Adrenal gland (tissue), 12 donors: Measurements from ENCODE around the gene PTGER3. TPM values are rescaled to one million over a fixed set of nuclear protein-coding genes. Genes with fewer than 3 reads are reported as not detected.

Experiments
- DNase-seq, 7 donors: peaks; one replicate each; pipeline ENCODE4 v3.0.0-alpha.2; 2019 to 2020
- H3K27ac ChIP-seq, 5 donors: fragments of 200-600 bp; sonication (generic) in 4 of 5; 1 replicate in 3 of 5; 2 replicates in 2 of 5; pipeline versions ENCODE4 v1.5.1 to v1.8.0; 2016 to 2020; ENCODE audit warnings: mild to moderate bottlenecking in 1 of 5
- H3K27me3 ChIP-seq: fragments of 200-600 bp; 2 replicates; pipeline ENCODE4 v1.8.0; 2021
- H3K36me3 ChIP-seq, 2 donors: fragments of 200-600 bp; replicated peaks in 1 of 2; 1 replicate in 1 of 2; 2 replicates in 1 of 2; pipeline versions ENCODE4 v1.5.1 to v1.8.0; 2018 to 2022
- H3K4me1 ChIP-seq, 2 donors: fragments of 200-600 bp; replicated peaks in 1 of 2; 1 replicate in 1 of 2; 2 replicates in 1 of 2; pipeline versions ENCODE4 v1.5.1 to v1.8.0; 2018 to 2021
- H3K4me3 ChIP-seq, 4 donors: fragments of 200-600 bp; sonication (generic) in 3 of 4; one replicate each; pipeline ENCODE4 v1.5.1; 2016 to 2018
- H3K9me3 ChIP-seq, 3 donors: fragments of 200-600 bp; sonication (generic) in 1 of 3; replicated peaks in 1 of 3; 1 replicate in 2 of 3; 2 replicates in 1 of 3; pipeline versions ENCODE4 v1.5.1 to v1.8.0; 2016 to 2021
- CTCF ChIP-seq, 6 experiments: fragments of 450-650 bp in 4 of 6; fragments of 200-600 bp in 2 of 6; sonication (generic) in 1 of 6; IDR thresholded peaks; 1 replicate in 5 of 6; 2 replicates in 1 of 6; pipeline versions ENCODE4 v1.5.1 to v1.8.0; 2016 to 2021; ENCODE audit warnings: antibody characterized with exemption in 6 of 6, mild to moderate bottlenecking in 2 of 6, moderate library complexity in 1 of 6
- POLR2A ChIP-seq, 2 donors: fragments of 450-650 bp; IDR thresholded peaks; one replicate each; pipeline ENCODE4 v1.6.1; 2017; ENCODE audit warnings: antibody characterized with exemption in 2 of 2, mild to moderate bottlenecking in 2 of 2, moderate library complexity in 1 of 2
- WGBS, 4 donors: extraction: QIAGEN DNeasy Blood & Tissue Kit in 2 of 4; methylation state at CpG; one replicate each; pipeline versions ENCODE4 v1.1.5 to v1.1.7; 2013 to 2017; 5-methylcytosine and 5-hydroxymethylcytosine counted together
- intact Hi-C, 2 donors: fragments of 100-400 bp; cut with DNase I; formaldehyde crosslinking; loops; one replicate each; pipeline versions ENCODE4 v1.14.1 to v1.15.0; 2022 to 2023
- polyA plus RNA-seq, 3 donors: library from polyadenylated mRNA; stranded (reverse); fragments of 200-250 nt in 2 of 3; fragments of 350-450 nt in 1 of 3; fragmentation: Illumina TruSeq in 1 of 3; extraction: RNeasy Lipid Tissue Mini Kit (QIAGEN cat#74804) in 1 of 3; gene quantifications; one replicate each; pipeline ENCODE4 v1.2.3, GENCODE V29; 2013 to 2014
- total RNA-seq, 9 donors: library from RNA; depleted of rRNA in 4 of 9; stranded (reverse); fragments of >200 nt in 4 of 9; fragments of 120-200 nt in 1 of 9; fragmentation: NEBNext Ultra II Directional in 1 of 9; extraction: Animal tissue kit (Norgen Biotek cat#: 25700) in 1 of 9; gene quantifications; one replicate each; pipeline versions ENCODE4 v1.1.0 to v1.2.4, GENCODE V29; 2013 to 2023
- donor health status: healthy with polysubstance abuse.
- donor health status: Bipolar disorder and iron deficiency.
- donor health status: DM: yes; HTN: yes; CAD: no.
- donor health status: DM: no; HTN: no; CAD: no.
- donor health status: DM: no; HTN: no; CAD: no.
- donor health status: DM: yes; HTN: yes; CAD: no.

The PTGER3 gene
- total and polyA plus RNA-seq, 12 donors, result 1.1 to 31.4 (median 10.6) TPM

DNA sequence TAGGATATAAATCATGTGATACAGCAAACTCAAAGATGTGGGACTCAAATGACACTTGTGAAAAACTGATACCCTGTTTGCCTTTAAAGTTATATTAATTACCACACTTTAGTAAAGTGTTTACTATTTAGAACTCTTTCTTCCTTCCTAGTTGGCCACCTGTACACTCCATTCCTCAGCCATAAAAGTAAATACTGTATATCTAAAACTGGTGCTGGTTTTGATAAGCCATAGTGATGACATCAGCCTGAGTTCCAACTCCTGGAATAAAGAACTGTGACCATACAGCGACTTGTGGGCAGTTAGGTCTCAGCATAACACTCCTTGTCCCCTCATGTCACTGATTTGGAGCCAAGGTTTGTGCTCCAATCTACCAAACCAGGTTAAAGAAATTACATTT lies 2.8 kb downstream of the PTGER3 start:
- no peak for DNase-seq
- no peaks in the 10 kb centered on the region for H3K36me3 ChIP-seq
- no peak overlapping the region for H3K27ac ChIP-seq
- WGBS, 4 donors, result 83 to 100% (median 88%) methylated on average over 1 of the region's 1 CpG
- intact Hi-C loops, result loop anchor here (5.0 to 10.0 kb wide), 2 partner anchors 180 to 358 kb away; no protein-coding TSS in a partner anchor
- no peaks in the 10 kb centered on the region for H3K9me3 ChIP-seq
- H3K27me3 ChIP-seq, result peaks cover 23% of the 10 kb centered on the region
- TF ChIP-seq CTCF (IDR thresholded peaks at IDR 0.05) (no peak), POLR2A (IDR thresholded peaks at IDR 0.05) (no peak)
- no peak overlapping the region for H3K4me3 ChIP-seq
- H3K4me1 ChIP-seq, result peaks cover 12 to 13% of the 10 kb centered on the region in 2 donors

DNA sequence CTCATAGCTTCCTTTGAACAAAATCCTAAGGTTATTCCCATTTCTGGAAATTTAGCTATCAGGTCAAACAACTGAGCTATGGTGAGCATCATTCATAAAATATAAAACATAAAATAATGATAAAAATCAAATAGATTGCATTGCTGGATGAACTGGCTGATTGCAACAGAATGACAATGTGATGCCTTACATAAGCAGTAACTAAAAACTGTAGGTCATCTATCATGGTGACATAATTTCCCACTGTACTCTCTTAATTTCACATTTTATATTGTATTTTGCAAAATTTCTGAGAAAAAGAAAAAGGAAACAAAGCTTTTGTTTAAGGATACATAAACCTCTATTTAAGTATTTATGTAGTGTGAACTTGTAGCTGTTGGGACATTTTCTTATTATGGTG lies 4.6 kb downstream of the PTGER3 start:
- no peaks in the 10 kb centered on the region for H3K36me3 ChIP-seq
- no peaks in the 10 kb centered on the region for H3K9me3 ChIP-seq
- intact Hi-C loops, result loop anchor here in 1 of 2 donors (10.0 kb wide), 1 partner anchor 178 kb away; no protein-coding TSS in a partner anchor
- no peak overlapping the region for H3K4me3 ChIP-seq
- no peak for DNase-seq
- no peak overlapping the region for H3K27ac ChIP-seq
- TF ChIP-seq CTCF (IDR thresholded peaks at IDR 0.05) (no peak), POLR2A (IDR thresholded peaks at IDR 0.05) (no peak)
- peaks cover 12% of the 10 kb centered on the region in 2 donors for H3K4me1 ChIP-seq
- peaks cover 19% of the 10 kb centered on the region for H3K27me3 ChIP-seq

DNA sequence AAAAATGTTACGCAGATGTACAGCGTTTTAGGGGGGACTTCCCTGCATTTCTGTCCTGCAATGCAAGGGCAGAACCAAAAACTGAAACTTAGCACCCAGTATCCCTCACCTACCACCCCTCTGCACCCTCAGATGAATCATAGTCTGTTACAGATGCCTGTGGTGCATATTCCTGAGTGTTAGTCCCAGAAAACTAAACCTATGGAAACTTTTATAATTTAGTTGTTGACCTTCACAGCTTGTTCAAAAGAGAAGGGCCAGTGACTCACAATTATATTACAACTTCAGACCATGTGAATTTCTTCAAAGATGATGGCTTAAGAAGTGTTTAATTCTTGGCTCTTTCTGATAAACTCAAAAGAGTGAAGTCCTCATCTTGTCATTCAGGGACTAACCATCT lies 5.8 kb downstream of the PTGER3 start:
- no peaks in the 10 kb centered on the region for H3K9me3 ChIP-seq
- H3K4me3 ChIP-seq, result no peak overlapping the region
- 65 to 80% (median 79%) methylated on average over 2 of the region's 2 CpGs for WGBS, 4 donors
- H3K36me3 ChIP-seq, result no peaks in the 10 kb centered on the region
- no peak for DNase-seq
- intact Hi-C loops, result loop anchor here in 1 of 2 donors (10.0 kb wide), 1 partner anchor 177 kb away; no protein-coding TSS in a partner anchor
- H3K4me1 ChIP-seq, result peaks cover 1 to 3% of the 10 kb centered on the region in 2 donors
- peaks cover 6% of the 10 kb centered on the region for H3K27me3 ChIP-seq
- H3K27ac ChIP-seq, result no peak overlapping the region
- TF ChIP-seq CTCF (IDR thresholded peaks at IDR 0.05) (no peak), POLR2A (IDR thresholded peaks at IDR 0.05) (no peak)

GRCh38 chr1:71039661-71040262 lies 7.9 kb downstream of the PTGER3 start:
- intact Hi-C loops, result loop anchor here in 1 of 2 donors (10.0 kb wide), 1 partner anchor 175 kb away; no protein-coding TSS in a partner anchor
- TF ChIP-seq CTCF (IDR thresholded peaks at IDR 0.05) (no peak), POLR2A (IDR thresholded peaks at IDR 0.05) (no peak)

More at GRCh38 chr1:71039661-71040262, 7.9 kb downstream of the PTGER3 start:
- no peaks in the 10 kb centered on the region for H3K36me3 ChIP-seq
- no peaks in the 10 kb centered on the region for H3K4me1 ChIP-seq
- no peak for DNase-seq
- H3K9me3 ChIP-seq, result no peaks in the 10 kb centered on the region
- no peak overlapping the region for H3K4me3 ChIP-seq
- H3K27me3 ChIP-seq, result no peaks in the 10 kb centered on the region
- no peak overlapping the region for H3K27ac ChIP-seq
